Measurements from ENCODE around the gene FBRSL1. TPM values are rescaled to one million over a fixed set of nuclear protein-coding genes. Genes with fewer than 3 reads are reported as not detected.

FBRSL1 gene
- total RNA-seq, 1 donor from 2014 or later = 43.8 TPM

- no peak overlapping the region for H3K4me3 ChIP-seq (ENCODE audit: insufficient read depth, low read depth, low read length)
- peaks cover 80% of the 10 kb centered on the region for H4K20me1 ChIP-seq (ENCODE audit: insufficient read depth, low read length)
- H3K79me2 ChIP-seq (ENCODE audit: insufficient read depth, low read length) = peaks cover 80% of the 10 kb centered on the region
- no peak overlapping the region for H3K27ac Mint-ChIP-seq (ENCODE audit: unreplicated experiment)
- H3K27me3 Mint-ChIP-seq (ENCODE audit: low read depth, unreplicated experiment) = no peaks in the 10 kb centered on the region
- H3K36me3 ChIP-seq (ENCODE audit: insufficient read depth, low read length) = no peaks in the 10 kb centered on the region
- H3K36me3 Mint-ChIP-seq (ENCODE audit: low read depth, unreplicated experiment) = peaks cover 3% of the 10 kb centered on the region
- H3K27ac ChIP-seq (ENCODE audit: low read depth, low read length) = no peak overlapping the region
- DNase-seq (ENCODE audit: low read depth) (no peak), FAIRE-seq (no peak)
- TF ChIP-seq CTCF (IDR thresholded peaks at IDR 0.05; ENCODE audit: insufficient read depth, low read depth, low read length) = no peak
- no peak for TF ChIP-seq EZH2 (IDR thresholded peaks at IDR 0.05; ENCODE audit: insufficient read depth, low read length)
- no peaks in the 10 kb centered on the region for H3K9me3 Mint-ChIP-seq (ENCODE audit: unreplicated experiment)
- H3K27me3 ChIP-seq (ENCODE audit: insufficient read depth, low read length) = no peaks in the 10 kb centered on the region
- H3K9ac ChIP-seq (ENCODE audit: low read length) = no peak overlapping the region
- H3K9me3 ChIP-seq (ENCODE audit: insufficient read depth, low read depth, low read length) = no peaks in the 10 kb centered on the region
- no peak overlapping the region for H3K4me2 ChIP-seq (ENCODE audit: low read length)
- peaks cover 17% of the 10 kb centered on the region for H3K4me1 ChIP-seq (ENCODE audit: insufficient read depth, low read length)
- H3K4me1 Mint-ChIP-seq (ENCODE audit: low read depth, unreplicated experiment) = peaks cover 9% of the 10 kb centered on the region
- H3K4me3 Mint-ChIP-seq (ENCODE audit: unreplicated experiment) = no peak overlapping the region
- H2AFZ ChIP-seq (ENCODE audit: low read depth, low read length) = no peak overlapping the region
Measured at GRCh38 chr12:132493482-132494178, 3.7 kb downstream of the FBRSL1 start.

GRCh38 chr12:132494294-132495164 is 4.6 kb downstream of the FBRSL1 start:
- TF ChIP-seq CTCF (IDR thresholded peaks at IDR 0.05; ENCODE audit: insufficient read depth, low read depth, low read length) (no peak), EZH2 (IDR thresholded peaks at IDR 0.05; ENCODE audit: insufficient read depth, low read length) (no peak)
- no peak overlapping the region for H3K9ac ChIP-seq (ENCODE audit: low read length)
- H3K27me3 Mint-ChIP-seq (ENCODE audit: low read depth, unreplicated experiment) = no peaks in the 10 kb centered on the region
- H3K4me3 ChIP-seq (ENCODE audit: insufficient read depth, low read depth, low read length) = no peak overlapping the region
- DNase-seq (ENCODE audit: low read depth) (no peak), FAIRE-seq (no peak)
- no peak overlapping the region for H3K4me2 ChIP-seq (ENCODE audit: low read length)
- no peak overlapping the region for H2AFZ ChIP-seq (ENCODE audit: low read depth, low read length)
- H3K27me3 ChIP-seq (ENCODE audit: insufficient read depth, low read length) = no peaks in the 10 kb centered on the region
- no peak overlapping the region for H3K27ac Mint-ChIP-seq (ENCODE audit: unreplicated experiment)
- H3K36me3 Mint-ChIP-seq (ENCODE audit: low read depth, unreplicated experiment) = peaks cover 3% of the 10 kb centered on the region
- H3K4me3 Mint-ChIP-seq (ENCODE audit: unreplicated experiment) = no peak overlapping the region
- H3K79me2 ChIP-seq (ENCODE audit: insufficient read depth, low read length) = peaks cover 89% of the 10 kb centered on the region
- H3K36me3 ChIP-seq (ENCODE audit: insufficient read depth, low read length) = no peaks in the 10 kb centered on the region
- H3K4me1 ChIP-seq (ENCODE audit: insufficient read depth, low read length) = peaks cover 17% of the 10 kb centered on the region
- H3K9me3 Mint-ChIP-seq (ENCODE audit: unreplicated experiment) = no peaks in the 10 kb centered on the region
- H3K4me1 Mint-ChIP-seq (ENCODE audit: low read depth, unreplicated experiment) = peaks cover 9% of the 10 kb centered on the region
- peaks cover 89% of the 10 kb centered on the region for H4K20me1 ChIP-seq (ENCODE audit: insufficient read depth, low read length)
- H3K27ac ChIP-seq (ENCODE audit: low read depth, low read length) = no peak overlapping the region
- no peaks in the 10 kb centered on the region for H3K9me3 ChIP-seq (ENCODE audit: insufficient read depth, low read depth, low read length)

All from astrocyte (in vitro differentiated cells and primary cell).